Lower leg skin (tissue), 4 donors: ENCODE data around the gene AMOTL1. TPM values are rescaled to one million over a fixed set of nuclear protein-coding genes. Genes with fewer than 3 reads are reported as not detected.

ENCODE experiments used
- DNase-seq, 2 donors: peaks; one replicate each; pipeline ENCODE4 v3.0.0-alpha.2; 2019; ENCODE audit warnings: low spot score in 2 of 2
- H3K4me3 ChIP-seq: fragments of 200-600 bp; sonication (generic); 2 replicates; pipeline ENCODE4 v1.5.1; 2017; ENCODE audit warnings: mild to moderate bottlenecking, low read depth; ENCODE audit not compliant: poor library complexity, severe bottlenecking
- POLR2A ChIP-seq, 2 donors: fragments of 450-650 bp; IDR thresholded peaks; one replicate each; pipeline ENCODE4 v1.6.1; 2016 to 2017; ENCODE audit warnings: antibody characterized with exemption in 2 of 2, mild to moderate bottlenecking in 1 of 2, moderate library complexity in 1 of 2
- WGBS, 2 donors: methylation state at CpG; one replicate each; pipeline ENCODE4 v1.1.5; 2018; 5-methylcytosine and 5-hydroxymethylcytosine counted together
- intact Hi-C: fragments of 100-400 bp; cut with DNase I; formaldehyde crosslinking; loops from one replicate; pipeline ENCODE4 v1.15.0; 2023; ENCODE audit warnings: low total_unique reads
- total RNA-seq, 4 donors: library from RNA; depleted of rRNA; stranded (reverse); fragments of >200 nt; gene quantifications; one replicate each; pipeline ENCODE4 v1.1.0, GENCODE V29; 2016
- TF ChIP-seq, protein P1 (sequence below), 3 donors: fragments of 450-650 bp; IDR thresholded peaks; one replicate each; pipeline ENCODE4 v1.5.1; 2016; ENCODE audit warnings: antibody characterized with exemption in 3 of 3, mild to moderate bottlenecking in 3 of 3, moderate library complexity in 2 of 3

The AMOTL1 gene
- total RNA-seq, 4 donors from 2014 or later, result 45.3 to 72.0 (median 64.8) TPM

DNA sequence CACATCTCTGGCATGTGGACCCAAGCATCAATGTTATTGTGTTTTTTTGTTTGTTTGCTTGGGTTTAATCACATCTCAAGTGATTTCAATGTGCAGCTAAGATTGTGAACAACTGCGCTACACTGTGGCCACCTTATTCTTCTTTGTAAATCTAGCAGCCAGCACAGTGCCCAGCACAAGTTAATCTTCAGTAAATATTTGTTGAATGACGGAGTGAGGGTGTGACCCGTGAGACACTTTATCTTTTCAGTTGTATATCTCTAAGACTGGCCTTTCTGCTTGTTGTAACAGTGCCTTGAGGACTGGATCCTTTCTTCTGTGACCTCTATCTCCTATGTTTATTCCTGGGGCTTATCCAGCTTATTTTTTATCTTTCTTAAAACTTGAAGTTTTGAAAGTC lies 21.4 kb upstream of the AMOTL1 start:
- no peak for TF ChIP-seq POLR2A (IDR thresholded peaks at IDR 0.05)
- TF ChIP-seq, protein P1, sequence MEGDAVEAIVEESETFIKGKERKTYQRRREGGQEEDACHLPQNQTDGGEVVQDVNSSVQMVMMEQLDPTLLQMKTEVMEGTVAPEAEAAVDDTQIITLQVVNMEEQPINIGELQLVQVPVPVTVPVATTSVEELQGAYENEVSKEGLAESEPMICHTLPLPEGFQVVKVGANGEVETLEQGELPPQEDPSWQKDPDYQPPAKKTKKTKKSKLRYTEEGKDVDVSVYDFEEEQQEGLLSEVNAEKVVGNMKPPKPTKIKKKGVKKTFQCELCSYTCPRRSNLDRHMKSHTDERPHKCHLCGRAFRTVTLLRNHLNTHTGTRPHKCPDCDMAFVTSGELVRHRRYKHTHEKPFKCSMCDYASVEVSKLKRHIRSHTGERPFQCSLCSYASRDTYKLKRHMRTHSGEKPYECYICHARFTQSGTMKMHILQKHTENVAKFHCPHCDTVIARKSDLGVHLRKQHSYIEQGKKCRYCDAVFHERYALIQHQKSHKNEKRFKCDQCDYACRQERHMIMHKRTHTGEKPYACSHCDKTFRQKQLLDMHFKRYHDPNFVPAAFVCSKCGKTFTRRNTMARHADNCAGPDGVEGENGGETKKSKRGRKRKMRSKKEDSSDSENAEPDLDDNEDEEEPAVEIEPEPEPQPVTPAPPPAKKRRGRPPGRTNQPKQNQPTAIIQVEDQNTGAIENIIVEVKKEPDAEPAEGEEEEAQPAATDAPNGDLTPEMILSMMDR (IDR thresholded peaks at IDR 0.05), result no peak
- intact Hi-C loops, result no loop called here
- DNase-seq, result no peak
- WGBS, 2 donors, result 57 to 69% methylated on average over 3 of the region's 3 CpGs
- no peak overlapping the region for H3K4me3 ChIP-seq

DNA sequence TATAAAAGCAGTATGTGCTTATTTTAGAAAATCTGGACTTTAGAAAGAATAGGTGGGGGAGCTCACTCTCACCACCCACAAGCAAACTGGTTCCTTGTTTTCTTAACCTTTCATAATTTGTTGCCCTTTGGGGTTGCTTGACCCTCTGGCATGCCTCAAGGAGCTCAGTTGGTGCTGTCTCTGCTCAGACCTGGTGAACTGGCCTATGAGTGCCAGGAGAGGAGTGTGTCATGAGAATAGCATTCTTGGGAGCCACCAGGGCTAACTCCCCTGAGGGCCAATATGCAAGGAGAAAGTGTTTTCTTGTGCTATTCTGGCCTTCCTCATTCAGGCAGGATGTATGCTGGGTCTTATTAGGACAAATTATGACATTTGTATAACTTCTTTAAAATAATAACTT lies 21.0 kb upstream of the AMOTL1 start:
- intact Hi-C loops, result no loop called here
- H3K4me3 ChIP-seq, result no peak overlapping the region

DNA sequence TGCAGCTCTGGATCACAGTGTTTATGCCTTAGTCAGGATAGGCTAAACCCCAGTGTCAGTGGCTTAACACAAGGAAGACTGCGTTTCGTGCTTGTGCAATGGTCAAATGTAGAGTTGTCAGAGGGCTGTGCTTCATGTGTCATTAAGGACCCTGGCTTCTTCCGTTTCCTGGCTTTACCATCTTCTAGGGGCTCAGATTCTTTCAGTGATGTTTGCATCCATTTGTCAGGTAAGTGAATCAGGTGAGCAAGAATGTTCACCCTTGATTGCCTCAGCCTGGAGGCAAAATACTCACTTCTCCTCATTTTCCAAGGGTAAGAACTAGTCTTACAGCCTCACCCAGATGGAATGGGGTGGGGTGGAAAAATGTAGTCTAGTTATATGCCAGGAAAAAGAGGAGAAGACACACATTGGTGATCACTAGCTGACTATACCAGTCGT lies 20.5 kb upstream of the AMOTL1 start:
- WGBS, 2 donors, result 47 to 64% methylated on average over 4 of the region's 4 CpGs
- H3K4me3 ChIP-seq, result no peak overlapping the region
- no peak for DNase-seq
- no peak for TF ChIP-seq POLR2A (IDR thresholded peaks at IDR 0.05)
- TF ChIP-seq, protein P1 (IDR thresholded peaks at IDR 0.05), result no peak
- intact Hi-C loops, result no loop called here

More for the DNA sequence above, 21.0 kb upstream of the AMOTL1 start:
- TF ChIP-seq POLR2A (IDR thresholded peaks at IDR 0.05), result no peak
- TF ChIP-seq, protein P1 (IDR thresholded peaks at IDR 0.05), result no peak
- no peak for DNase-seq

DNA sequence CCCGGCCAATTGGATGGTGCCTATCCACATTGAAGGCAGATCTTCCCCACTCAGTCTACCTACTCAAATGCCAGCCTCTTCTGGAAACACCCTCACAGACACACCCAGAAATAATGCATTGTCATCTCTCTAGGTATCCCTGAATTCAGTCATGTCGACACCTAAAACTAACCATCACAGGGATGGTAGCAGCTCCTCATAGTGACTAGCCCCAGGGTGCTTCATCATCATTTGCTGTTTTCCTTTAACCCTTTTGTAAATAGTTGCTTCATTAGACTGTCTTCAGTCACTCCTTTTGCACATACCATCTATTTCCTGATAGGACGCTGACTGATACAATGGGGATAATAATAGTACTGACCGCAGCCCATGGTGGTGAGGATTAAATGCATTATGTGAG lies 18.8 kb upstream of the AMOTL1 start:
- WGBS, 2 donors, result 84 to 89% methylated on average over 4 of the region's 4 CpGs
- no peak for DNase-seq
- no peak overlapping the region for H3K4me3 ChIP-seq
- no peak for TF ChIP-seq POLR2A (IDR thresholded peaks at IDR 0.05)
- TF ChIP-seq, protein P1 (IDR thresholded peaks at IDR 0.05), result no peak
- intact Hi-C loops, result no loop called here

DNA sequence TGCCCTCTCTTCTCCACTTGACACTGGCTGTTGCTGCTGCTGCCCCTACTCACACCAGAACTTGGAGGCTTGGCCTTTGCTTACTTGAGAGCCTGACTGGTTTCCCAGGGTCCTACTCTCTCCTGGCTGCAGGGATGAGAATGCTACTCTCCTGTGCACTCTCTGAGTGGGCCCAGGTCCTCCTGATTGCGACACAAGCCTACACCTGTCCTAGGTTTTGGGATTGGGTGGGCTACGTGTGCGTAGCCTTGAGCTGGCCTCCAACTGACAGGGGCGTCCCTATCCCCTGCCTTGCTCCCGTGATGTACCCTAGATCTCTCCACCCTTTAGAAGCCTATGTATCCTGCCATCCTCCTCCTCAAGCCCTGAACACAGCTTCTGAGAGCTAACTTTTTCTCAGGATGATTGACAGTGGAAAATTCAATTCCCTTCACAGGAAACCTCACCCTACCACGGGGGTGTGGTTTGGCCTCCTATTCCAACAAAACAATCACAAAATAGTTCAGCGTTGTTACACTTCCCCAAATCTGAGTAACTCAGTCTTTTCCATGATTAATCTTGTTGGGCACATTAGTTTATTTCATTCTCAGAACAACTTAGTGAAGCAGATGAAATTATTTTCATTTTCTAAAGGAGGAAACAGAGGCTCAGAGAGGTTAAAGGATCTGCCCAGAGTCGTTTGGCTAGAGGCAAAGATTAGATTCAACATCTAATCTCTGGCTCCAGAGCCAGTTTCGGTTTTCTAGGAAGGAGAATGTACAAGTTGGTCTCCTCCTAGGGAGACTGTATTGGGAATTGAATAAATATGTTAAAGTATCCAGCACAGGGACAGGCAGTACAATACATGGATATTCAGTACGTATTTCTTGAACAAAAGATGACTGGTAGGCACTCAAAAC lies 17.6 kb upstream of the AMOTL1 start:
- intact Hi-C loops, result no loop called here
- no peak for TF ChIP-seq POLR2A (IDR thresholded peaks at IDR 0.05)
- TF ChIP-seq, protein P1 (IDR thresholded peaks at IDR 0.05), result no peak
- DNase-seq, result no peak
- H3K4me3 ChIP-seq, result no peak overlapping the region
- 46 to 51% methylated on average over 10 of the region's 10 CpGs for WGBS, 2 donors
